CD14-positive monocyte (primary cell): ENCODE data around the gene TMEM150A. TPM values are rescaled to one million over a fixed set of nuclear protein-coding genes. Genes with fewer than 3 reads are reported as not detected.

Experiments used
- DNase-seq, 3 donors: peaks; one replicate each; pipeline ENCODE4 v3.0.0-alpha.2; 2011 to 2022
- H2AFZ ChIP-seq: 2 replicates; pipeline ENCODE4 v1.6.0; 2012; ENCODE audit warnings: mild to moderate bottlenecking, low read depth, low read length, inconsistent platforms; ENCODE audit not compliant: insufficient read depth, poor library complexity, severe bottlenecking
- H3K27ac ChIP-seq, 2 donors: 1 replicate in 1 of 2; 2 replicates in 1 of 2; pipeline ENCODE4 v1.5.1; 2012 to 2013; ENCODE audit warnings: low read length in 2 of 2, control low read depth in 1 of 2, inconsistent platforms in 1 of 2, low read depth in 1 of 2, mild to moderate bottlenecking in 1 of 2
- H3K27me3 ChIP-seq, 2 donors: one replicate each; pipeline versions ENCODE4 v1.6.0 to v1.6.1; 2011 to 2013; ENCODE audit warnings: low read length in 2 of 2; ENCODE audit not compliant: control insufficient read depth in 2 of 2, insufficient read depth in 2 of 2
- H3K36me3 ChIP-seq, 2 donors: replicated peaks in 1 of 2; 1 replicate in 1 of 2; 2 replicates in 1 of 2; pipeline versions ENCODE4 v1.5.1 to v1.6.1; 2012 to 2013; ENCODE audit warnings: low read length in 2 of 2, control low read depth in 1 of 2, inconsistent platforms in 1 of 2, mild to moderate bottlenecking in 1 of 2; ENCODE audit not compliant: insufficient read depth in 2 of 2, control insufficient read depth in 1 of 2
- H3K4me1 ChIP-seq, 2 donors: 1 replicate in 1 of 2; 2 replicates in 1 of 2; pipeline versions ENCODE4 v1.5.1 to v1.6.1; 2012 to 2013; ENCODE audit warnings: low read length in 2 of 2, control low read depth in 1 of 2, inconsistent platforms in 1 of 2, mild to moderate bottlenecking in 1 of 2, moderate library complexity in 1 of 2; ENCODE audit not compliant: insufficient read depth in 2 of 2, control insufficient read depth in 1 of 2
- H3K4me2 ChIP-seq: replicated peaks from 2 replicates; pipeline ENCODE3; 2012; ENCODE audit warnings: low read length, moderate library complexity, mild to moderate bottlenecking; ENCODE audit not compliant: poor library complexity, severe bottlenecking; ENCODE audit errors: extremely low read depth
- H3K4me3 ChIP-seq, 3 experiments: fragments of 200-600 bp in 1 of 3; sonication (generic) in 1 of 3; replicated peaks in 1 of 3; 1 replicate in 2 of 3; 2 replicates in 1 of 3; pipeline ENCODE4 v1.5.1; 2011 to 2013; ENCODE audit warnings: low read length in 3 of 3, mild to moderate bottlenecking in 3 of 3, control low read depth in 2 of 3, low read depth in 2 of 3, inconsistent platforms in 1 of 3, moderate library complexity in 1 of 3
- H3K79me2 ChIP-seq: 2 replicates; pipeline ENCODE4 v1.6.0; 2012; ENCODE audit warnings: mild to moderate bottlenecking, control low read depth, inconsistent platforms, low read length, moderate library complexity; ENCODE audit not compliant: insufficient read depth
- H3K9ac ChIP-seq: 2 replicates; pipeline ENCODE4 v1.6.0; 2017; ENCODE audit warnings: low read length, mild to moderate bottlenecking; ENCODE audit not compliant: insufficient read depth, poor library complexity, severe bottlenecking
- H3K9me3 ChIP-seq, 2 donors: replicated peaks in 1 of 2; 1 replicate in 1 of 2; 2 replicates in 1 of 2; pipeline versions ENCODE4 v1.5.1 to v1.6.1; 2012 to 2013; ENCODE audit warnings: low read length in 2 of 2, control low read depth in 1 of 2; ENCODE audit not compliant: control insufficient read depth in 1 of 2, insufficient read depth in 1 of 2
- H4K20me1 ChIP-seq: 2 replicates; pipeline ENCODE4 v1.6.0; 2012; ENCODE audit warnings: mild to moderate bottlenecking, low read length, control low read depth, moderate library complexity; ENCODE audit not compliant: insufficient read depth
- H3K27ac Mint-ChIP-seq, 7 donors: one replicate each; pipeline ENCODE4 v1.8.0; 2020; ENCODE audit warnings: mild to moderate bottlenecking in 7 of 7, mixed read lengths in 7 of 7, moderate library complexity in 6 of 7, inconsistent platforms in 2 of 7
- H3K27me3 Mint-ChIP-seq, 3 donors: one replicate each; pipeline ENCODE4 v1.8.0; 2021 to 2022; ENCODE audit warnings: low read depth in 3 of 3, mild to moderate bottlenecking in 3 of 3, mixed read lengths in 3 of 3, moderate library complexity in 3 of 3, inconsistent platforms in 1 of 3
- H3K36me3 Mint-ChIP-seq, 2 donors: one replicate each; pipeline ENCODE4 v1.8.0; 2020; ENCODE audit warnings: mixed read lengths in 2 of 2, inconsistent platforms in 1 of 2, mild to moderate bottlenecking in 1 of 2
- H3K4me1 Mint-ChIP-seq: one replicate; pipeline ENCODE4 v1.8.0; 2020; ENCODE audit warnings: mild to moderate bottlenecking, mixed read lengths
- H3K4me3 Mint-ChIP-seq, 2 donors: one replicate each; pipeline ENCODE4 v1.8.0; 2020; ENCODE audit warnings: mild to moderate bottlenecking in 2 of 2, mixed read lengths in 2 of 2, moderate library complexity in 1 of 2
- H3K9me3 Mint-ChIP-seq, 7 donors: one replicate each; pipeline ENCODE4 v1.8.0; 2020 to 2022; ENCODE audit warnings: mixed read lengths in 7 of 7, mild to moderate bottlenecking in 6 of 7, moderate library complexity in 6 of 7, inconsistent platforms in 2 of 7
- CTCF ChIP-seq: fragments of 200-600 bp; IDR thresholded peaks from one replicate; pipeline ENCODE4 v1.8.0; 2022; ENCODE audit warnings: antibody characterized with exemption, mild to moderate bottlenecking
- WGBS: methylation state at CpG from one replicate; pipeline ENCODE4 v1.1.5; 2013; ENCODE audit warnings: missing lambda C conversion rate; ENCODE audit not compliant: insufficient coverage; 5-methylcytosine and 5-hydroxymethylcytosine counted together
- intact Hi-C, 2 donors: fragments of 100-400 bp; cut with micrococcal nuclease; formaldehyde crosslinking; loops; one replicate each; pipeline versions ENCODE4 v1.15.0 to v1.15.1; 2023
- polyA plus RNA-seq, 3 donors: library from polyadenylated mRNA; depleted of rRNA in 1 of 3; unstranded in 2 of 3; stranded (reverse) in 1 of 3; fragments of 300-500 nt in 2 of 3; fragments of >200 nt in 1 of 3; fragmentation: Illumina TruSeq in 2 of 3; gene quantifications; 1 replicate in 2 of 3; 2 replicates in 1 of 3; pipeline ENCODE4 v1.2.3, GENCODE V29; 2012 to 2021

Gene TMEM150A
- polyA plus RNA-seq, 3 donors = 24.7 to 29.1 (median 26.6) TPM

- Mint-ChIP-seq H3K4me1 (peaks cover 28% of the 10 kb centered on the region), H3K9me3 (no peaks in the 10 kb centered on the region), H3K36me3 (peaks cover 62 to 82% of the 10 kb centered on the region in 2 donors), H3K27me3 (peaks cover 0 to 2% (median 0%) of the 10 kb centered on the region in 3 donors), H3K27ac (peak overlapping the region; percentile 3 to 80 (median 67)), H3K4me3 (no peak overlapping the region)
- peaks cover 49 to 82% of the 10 kb centered on the region in 2 donors for H3K36me3 ChIP-seq
- peak overlapping the region in 1 of 2 donors; percentile 61 for H3K27ac ChIP-seq
- no peaks in the 10 kb centered on the region for H3K9me3 ChIP-seq
- peaks cover 19 to 27% of the 10 kb centered on the region in 2 donors for H3K4me1 ChIP-seq
- intact Hi-C loops = loop anchor here (1.0 to 5.0 kb wide), 4 partner anchors 131 to 161 kb away; no protein-coding TSS in a partner anchor
- peaks cover 10% of the 10 kb centered on the region for H3K79me2 ChIP-seq
- no peak overlapping the region for H3K4me3 ChIP-seq
- no peaks in the 10 kb centered on the region for H3K27me3 ChIP-seq
- TF ChIP-seq CTCF = peak; percentile 89
- no peak overlapping the region for H2AFZ ChIP-seq
- H3K4me2 ChIP-seq = no peak overlapping the region
- WGBS = 58% methylated on average over 3 of the region's 9 CpGs
- DNase-seq = peak; percentile 71 to 83 (median 79)
- peaks cover 2% of the 10 kb centered on the region for H4K20me1 ChIP-seq
- no peak overlapping the region for H3K9ac ChIP-seq
Measured at GRCh38 chr2:85551698-85552678, 50.5 kb downstream of the TMEM150A start.

- Histone ChIP-seq H3K4me2 (peak overlapping the region; percentile 29), H3K4me1 (peaks cover 19 to 27% of the 10 kb centered on the region in 2 donors), H3K36me3 (peaks cover 49 to 84% of the 10 kb centered on the region in 2 donors), H3K79me2 (no peaks in the 10 kb centered on the region), H4K20me1 (peaks cover 17% of the 10 kb centered on the region), H2AFZ (no peak overlapping the region), H3K4me3 (peak overlapping the region in 1 of 3 experiments; percentile 13), H3K9me3 (no peaks in the 10 kb centered on the region), H3K27me3 (no peaks in the 10 kb centered on the region), H3K27ac (peak overlapping the region in 1 of 2 donors; percentile 61), H3K9ac (peak overlapping the region; percentile 19)
- DNase-seq = peak; percentile 43 to 66 (median 63)
- H3K36me3 Mint-ChIP-seq = peaks cover 57 to 83% of the 10 kb centered on the region in 2 donors
- peak overlapping the region in 6 of 7 donors; percentile 44 to 88 (median 76) for H3K27ac Mint-ChIP-seq
- peaks cover 0 to 2% (median 0%) of the 10 kb centered on the region in 3 donors for H3K27me3 Mint-ChIP-seq
- TF ChIP-seq CTCF = no peak
- peak overlapping the region in 1 of 2 donors; percentile 53 for H3K4me3 Mint-ChIP-seq
- peaks cover 28% of the 10 kb centered on the region for H3K4me1 Mint-ChIP-seq
- no peaks in the 10 kb centered on the region for H3K9me3 Mint-ChIP-seq
- 4% methylated on average over 5 of the region's 10 CpGs for WGBS
- intact Hi-C loops = loop anchor here in 1 of 2 donors (5.0 kb wide), 1 partner anchor 148 kb away; no protein-coding TSS in a partner anchor
Measured at GRCh38 chr2:85550486-85550885, 52.0 kb downstream of the TMEM150A start.
